Measurements from ENCODE around the gene PDE4B.

DNA sequence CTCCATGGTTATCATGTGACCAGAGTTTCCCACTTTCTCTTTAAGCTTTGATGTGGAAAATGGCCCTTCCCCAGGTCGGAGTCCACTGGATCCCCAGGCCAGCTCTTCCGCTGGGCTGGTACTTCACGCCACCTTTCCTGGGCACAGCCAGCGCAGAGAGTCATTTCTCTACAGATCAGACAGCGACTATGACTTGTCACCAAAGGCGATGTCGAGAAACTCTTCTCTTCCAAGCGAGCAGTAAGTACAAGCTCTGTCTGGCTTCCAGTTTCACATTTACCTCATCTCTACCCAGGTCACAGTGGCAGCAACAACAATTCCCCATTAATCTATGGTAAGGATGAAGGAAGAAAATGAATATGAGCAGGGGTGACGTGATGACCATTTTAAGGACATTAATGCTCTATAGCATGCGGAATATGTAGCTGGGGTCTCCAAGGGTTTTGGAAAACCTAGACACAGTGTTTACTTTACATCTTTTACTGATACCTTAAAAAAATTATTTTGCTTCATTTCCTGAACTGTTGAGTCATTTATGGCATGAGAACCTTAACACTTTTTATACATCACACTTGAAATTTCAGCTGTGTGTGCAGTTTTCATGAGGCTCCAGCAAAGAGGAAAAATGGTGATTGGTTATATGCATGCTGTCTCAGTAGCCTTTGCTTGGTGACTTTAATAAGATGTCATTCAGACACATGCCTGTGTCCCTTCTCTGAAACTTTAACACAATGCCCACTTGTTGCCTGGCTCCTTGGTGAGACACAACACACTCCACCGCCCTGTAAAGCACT, 454.9 kb downstream of the PDE4B start:
- TF ChIP-seq EZH2 (IDR thresholded peaks at IDR 0.05; ENCODE audit: low read length, unreplicated experiment) (no peak), EZH2phosphoT487 (IDR thresholded peaks at IDR 0.05; ENCODE audit: borderline replicate concordance, low read length) (no peak)
- TF ChIP-seq, protein P1, sequence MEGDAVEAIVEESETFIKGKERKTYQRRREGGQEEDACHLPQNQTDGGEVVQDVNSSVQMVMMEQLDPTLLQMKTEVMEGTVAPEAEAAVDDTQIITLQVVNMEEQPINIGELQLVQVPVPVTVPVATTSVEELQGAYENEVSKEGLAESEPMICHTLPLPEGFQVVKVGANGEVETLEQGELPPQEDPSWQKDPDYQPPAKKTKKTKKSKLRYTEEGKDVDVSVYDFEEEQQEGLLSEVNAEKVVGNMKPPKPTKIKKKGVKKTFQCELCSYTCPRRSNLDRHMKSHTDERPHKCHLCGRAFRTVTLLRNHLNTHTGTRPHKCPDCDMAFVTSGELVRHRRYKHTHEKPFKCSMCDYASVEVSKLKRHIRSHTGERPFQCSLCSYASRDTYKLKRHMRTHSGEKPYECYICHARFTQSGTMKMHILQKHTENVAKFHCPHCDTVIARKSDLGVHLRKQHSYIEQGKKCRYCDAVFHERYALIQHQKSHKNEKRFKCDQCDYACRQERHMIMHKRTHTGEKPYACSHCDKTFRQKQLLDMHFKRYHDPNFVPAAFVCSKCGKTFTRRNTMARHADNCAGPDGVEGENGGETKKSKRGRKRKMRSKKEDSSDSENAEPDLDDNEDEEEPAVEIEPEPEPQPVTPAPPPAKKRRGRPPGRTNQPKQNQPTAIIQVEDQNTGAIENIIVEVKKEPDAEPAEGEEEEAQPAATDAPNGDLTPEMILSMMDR (conservative IDR thresholded peaks at IDR 0.05; ENCODE audit: low read depth, low read length), result no peak

Data from PC-3 (cell line).